C4-2B (cell line): ENCODE measurements around the gene LDLRAD2.

Source experiments
- CTCF ChIP-seq: fragments of 450-650 bp; conservative IDR thresholded peaks from 2 replicates; pipeline ENCODE4 v1.5.1; 2017; ENCODE audit warnings: mild to moderate bottlenecking
- ZFX ChIP-seq: fragments of 450-650 bp; IDR thresholded peaks from 2 replicates; pipeline ENCODE4 v1.6.1; 2017

- TF ChIP-seq CTCF (no peak), ZFX (no peak)
Measured at GRCh38 chr1:21873761-21874160, 61.7 kb downstream of the LDLRAD2 start.
